ENCODE data around the gene KCNJ5.

KCNJ5 gene

DNA sequence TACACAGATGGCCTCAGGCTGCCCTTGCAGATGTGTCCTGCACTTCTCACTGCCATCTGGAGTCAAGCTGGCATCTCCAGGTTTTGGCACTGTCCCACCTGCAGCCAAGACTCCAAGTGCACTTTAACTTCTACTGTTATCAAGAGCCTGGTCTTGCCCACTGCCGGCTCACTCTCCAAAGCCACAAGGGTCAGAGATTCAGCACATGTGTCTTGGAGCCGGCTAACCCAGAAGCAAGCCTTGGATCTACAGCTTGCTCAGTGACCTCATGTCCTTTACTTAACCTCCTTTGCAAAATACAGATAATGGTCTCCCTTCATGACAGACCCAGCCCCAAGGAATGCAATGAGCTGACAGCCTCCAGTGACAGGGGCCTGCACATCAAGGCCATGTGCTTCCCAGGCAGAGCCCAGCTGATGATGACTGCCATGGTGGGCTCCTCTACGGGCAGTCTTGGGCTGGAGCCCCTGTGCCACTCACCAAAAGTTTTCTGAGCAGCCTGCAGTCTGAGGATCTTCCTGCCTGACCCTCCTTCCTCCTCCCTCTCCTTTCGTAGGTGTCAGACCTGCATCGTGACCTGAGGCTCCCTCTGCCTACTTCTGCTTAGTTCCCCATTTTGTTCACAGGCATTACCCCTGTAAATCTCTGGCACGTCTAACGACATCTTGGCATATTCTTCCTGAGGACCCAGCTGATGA lies 42.5 kb downstream of the KCNJ5 start:
- no peak for DNase-seq (ENCODE audit: low read depth)

DNA sequence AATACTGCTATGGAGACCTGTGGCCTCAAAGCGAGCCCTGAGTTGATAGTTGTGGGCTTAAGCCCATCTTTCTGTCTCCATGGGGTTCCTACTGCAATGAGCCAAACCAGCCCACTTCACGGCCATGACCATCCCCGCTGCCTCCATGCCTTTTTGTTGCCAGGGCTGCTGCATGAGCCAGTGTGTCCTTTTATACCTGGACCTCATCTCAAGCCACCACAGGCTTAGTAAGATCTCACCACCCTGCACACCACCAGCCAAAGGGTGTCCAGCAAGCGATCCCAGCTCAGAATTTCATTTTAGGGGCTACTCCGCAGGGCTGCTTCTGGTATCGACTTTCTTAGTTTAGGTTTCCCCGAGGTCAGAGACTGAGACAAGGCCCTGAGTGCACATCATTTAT lies 43.2 kb downstream of the KCNJ5 start:
- no peak for DNase-seq (ENCODE audit: low read depth)

DNA sequence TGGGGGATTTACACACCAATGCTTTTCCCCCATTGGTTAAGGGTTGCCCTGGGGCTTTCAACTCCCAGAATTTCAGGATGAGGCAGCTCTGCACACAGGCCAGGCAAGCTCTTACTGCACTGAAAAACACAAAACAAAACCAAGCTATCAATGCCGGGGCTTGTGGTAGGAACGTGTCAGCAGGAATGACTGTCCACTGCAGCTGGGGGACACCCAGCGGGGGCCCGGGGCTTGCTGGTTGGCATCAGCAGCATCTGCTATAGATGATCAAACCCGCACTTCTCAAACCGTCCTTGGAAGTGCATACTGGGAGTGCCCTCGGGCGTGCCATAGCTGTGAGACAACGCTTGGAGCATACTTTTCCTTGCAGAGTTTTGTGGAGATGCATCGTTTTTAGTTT lies 43.8 kb downstream of the KCNJ5 start:
- DNase-seq (ENCODE audit: low read depth), result no peak

DNA sequence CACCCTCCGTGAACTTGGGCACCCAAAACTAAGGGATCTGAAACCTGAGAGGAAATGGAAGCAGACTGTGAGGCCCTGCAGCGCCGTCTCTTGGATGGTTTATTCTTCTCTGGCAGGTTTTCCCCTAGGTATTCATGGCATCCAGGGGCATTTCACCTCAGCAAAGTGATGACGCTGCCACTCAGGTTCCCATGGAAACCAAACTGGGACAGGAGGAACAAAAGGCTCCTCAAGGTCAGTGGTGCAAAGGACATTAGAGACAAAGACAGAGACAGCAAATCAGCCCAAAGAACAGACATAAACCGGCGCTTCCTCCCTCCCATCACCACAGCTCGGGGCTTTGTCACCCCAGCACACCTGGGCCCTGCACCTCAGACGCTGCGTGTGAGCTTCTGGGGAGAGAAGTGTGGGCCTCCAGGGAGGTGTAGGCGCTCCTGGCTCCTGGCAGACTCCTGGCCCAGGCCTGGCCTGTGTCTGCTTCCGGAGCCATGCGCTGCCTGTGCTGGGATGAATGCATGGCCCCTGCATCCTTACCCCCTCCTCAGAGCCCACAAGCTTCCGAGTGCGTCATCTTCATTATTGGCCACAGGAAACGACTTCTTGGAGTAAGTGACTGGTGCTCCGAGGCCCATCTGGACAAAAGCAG lies 45.6 kb downstream of the KCNJ5 start:
- no peak for DNase-seq (ENCODE audit: low read depth)

DNA sequence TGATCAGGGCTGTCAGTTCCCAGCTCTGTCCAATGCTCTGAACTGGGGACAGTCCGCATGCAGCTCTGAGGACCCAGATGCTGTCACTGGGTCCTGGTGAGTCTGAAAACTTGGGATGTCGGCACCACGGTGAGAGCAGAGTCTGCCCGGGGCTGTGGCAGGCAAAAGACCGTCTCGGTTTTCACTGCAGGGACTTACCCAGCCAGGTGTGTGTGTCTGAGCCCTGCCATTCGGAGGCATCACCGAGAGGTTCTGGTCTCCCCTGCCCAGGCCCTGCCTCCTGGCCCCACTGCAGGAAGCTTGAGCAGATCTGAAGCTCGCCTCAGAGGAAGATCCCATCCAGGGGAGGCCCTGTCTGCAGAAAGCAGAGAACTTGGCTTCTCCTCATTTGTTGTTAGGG lies 46.3 kb downstream of the KCNJ5 start:
- no peak for DNase-seq (ENCODE audit: low read depth)

DNA sequence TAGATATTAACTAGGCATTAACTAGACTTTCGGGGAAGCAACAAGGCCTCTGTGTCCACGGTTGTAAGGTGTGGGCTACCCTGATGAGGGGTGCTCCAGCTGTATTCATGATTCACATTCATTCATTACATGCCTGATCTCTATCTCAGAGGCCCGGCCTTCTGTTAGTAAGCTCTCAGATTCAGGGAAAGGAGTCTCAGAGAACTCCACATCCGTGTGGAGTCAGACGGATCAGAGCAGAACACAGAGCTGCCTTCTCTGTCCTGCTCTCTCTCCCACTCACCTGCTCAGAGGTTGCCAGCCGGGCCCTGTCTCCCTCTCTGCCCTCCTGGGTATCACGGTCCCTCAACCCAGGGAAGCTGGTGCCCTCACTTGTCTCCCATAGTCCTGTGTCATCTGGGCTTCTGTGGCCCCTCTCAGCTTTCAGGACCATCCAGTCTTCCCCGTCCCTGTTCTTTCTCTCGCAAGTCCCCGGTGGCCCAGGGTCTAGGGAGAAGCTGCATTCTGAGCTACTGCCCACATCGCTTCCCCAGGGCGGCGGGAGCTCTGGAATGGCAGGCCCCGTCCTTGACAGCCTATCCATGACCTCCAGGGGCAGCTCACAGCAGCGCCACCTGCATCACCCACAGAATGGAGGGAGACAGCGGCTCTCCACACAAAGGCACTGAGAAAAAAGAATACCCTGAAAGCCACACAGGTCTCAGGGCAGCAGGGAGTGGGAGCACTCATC lies 47.2 kb downstream of the KCNJ5 start:
- DNase-seq (ENCODE audit: low read depth), result no peak

DNA sequence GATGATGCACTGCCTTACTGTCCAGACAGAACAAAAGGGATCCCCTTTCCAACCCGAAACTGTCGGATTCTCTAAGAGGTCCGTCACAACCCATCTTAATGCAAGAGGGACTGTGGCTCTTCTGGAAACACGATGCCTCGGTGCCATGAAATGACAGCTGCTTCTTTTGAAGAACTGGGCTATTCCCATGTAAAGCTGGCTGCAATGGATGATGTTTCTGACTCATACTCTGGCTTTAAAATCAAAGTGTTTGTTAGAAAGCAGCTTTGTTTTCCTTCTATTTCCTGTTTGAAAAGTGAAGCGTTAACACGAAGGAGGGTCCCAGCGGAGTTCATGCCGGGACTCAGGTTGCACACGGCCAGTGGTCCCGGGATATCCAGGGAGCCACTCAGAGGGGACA lies 48.4 kb downstream of the KCNJ5 start:
- no peak for DNase-seq (ENCODE audit: low read depth)

DNA sequence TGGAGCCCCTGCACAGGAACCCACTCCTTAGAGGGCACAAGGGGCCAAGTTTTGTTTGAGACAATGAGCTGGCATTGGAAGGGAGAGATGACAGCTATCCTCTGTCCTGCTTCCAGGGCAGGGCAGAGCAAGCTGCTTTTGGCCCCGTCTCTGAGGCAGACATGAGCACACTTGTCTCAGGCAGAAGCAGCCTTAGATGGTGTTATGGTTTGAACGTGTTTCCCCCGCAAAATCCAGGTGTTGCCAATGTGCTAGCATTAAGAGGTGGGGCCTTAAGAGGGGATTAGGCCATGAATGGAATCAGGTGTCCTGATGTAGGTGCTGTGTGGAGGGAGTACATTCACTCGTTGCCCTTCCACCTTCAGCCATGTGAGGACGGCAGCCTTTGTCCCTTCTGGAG lies 49.0 kb downstream of the KCNJ5 start:
- no peak for DNase-seq (ENCODE audit: low read depth)

DNA sequence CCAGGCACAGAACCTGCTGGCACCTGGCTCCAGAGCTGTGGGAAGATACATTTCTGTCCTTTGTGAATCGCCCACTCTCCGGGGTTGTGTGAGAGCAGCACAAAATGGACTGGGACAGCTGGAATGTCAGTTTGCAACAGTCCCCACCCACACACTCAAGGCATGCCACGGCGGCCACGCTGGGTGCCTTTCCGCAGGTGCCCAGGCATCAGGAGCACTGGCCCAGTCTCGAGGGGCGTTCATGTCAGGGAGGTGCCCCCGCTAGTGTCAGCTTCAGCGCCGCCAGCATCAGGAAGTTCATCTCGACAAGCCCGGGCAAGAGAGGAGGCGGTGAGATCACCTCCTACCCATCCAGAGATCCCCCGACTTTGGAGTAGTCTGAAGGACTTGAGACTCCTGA lies 49.4 kb downstream of the KCNJ5 start:
- no peak for DNase-seq (ENCODE audit: low read depth)

DNA sequence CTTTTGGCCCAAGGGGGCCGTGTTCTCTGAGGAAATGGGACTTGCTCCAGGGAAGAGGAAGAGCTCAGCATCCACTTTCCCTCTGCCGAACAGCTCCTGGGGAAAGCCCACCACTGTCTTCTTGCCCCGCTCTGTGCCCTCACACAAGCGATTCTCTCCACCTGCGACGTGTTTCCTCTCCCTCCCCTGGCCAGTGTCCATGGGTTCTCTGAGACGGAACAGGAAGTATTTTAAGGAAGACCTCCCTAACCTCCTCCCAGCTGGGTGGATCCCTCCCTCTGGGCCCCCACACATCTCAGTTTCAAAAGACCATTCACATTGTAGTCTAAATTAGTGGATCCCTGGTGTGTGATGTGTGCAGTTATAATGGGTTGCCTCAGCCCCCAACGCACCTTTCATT lies 50.0 kb downstream of the KCNJ5 start:
- no peak for DNase-seq (ENCODE audit: low read depth)

DNA sequence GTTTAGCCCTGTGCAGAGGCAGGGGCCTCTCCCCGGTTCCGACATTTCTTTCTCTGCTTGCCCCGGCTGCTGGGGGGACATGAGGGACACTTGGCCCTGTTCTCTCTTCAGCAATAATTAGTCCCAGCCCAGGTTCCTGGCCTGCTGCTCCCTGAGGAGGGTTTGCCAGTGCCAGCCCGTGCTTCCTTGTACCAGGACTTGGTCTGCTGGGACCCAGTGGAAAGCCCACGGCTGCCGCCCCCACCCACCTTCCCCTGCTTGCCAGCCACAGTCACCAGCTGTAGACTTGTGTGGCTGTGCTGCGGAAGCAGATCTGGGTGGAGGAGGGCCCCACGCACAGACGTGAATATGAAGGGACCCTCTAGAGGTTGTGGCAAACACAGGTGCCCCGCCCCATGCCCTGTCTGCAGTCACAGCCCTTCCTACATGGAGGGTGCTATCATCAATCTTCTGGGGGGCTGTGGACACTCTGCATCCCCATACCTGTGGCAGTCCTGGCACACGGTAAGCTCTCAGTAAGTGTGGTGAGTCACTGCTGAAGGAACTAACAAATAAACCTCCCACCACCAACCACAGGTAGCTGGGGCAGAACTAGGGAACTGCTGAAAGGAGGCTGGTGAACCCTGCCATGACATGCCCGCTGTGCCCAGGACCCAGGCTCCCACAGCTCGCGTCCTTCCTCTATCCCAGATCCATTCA lies 50.6 kb downstream of the KCNJ5 start:
- DNase-seq (ENCODE audit: low read depth), result no peak

DNA sequence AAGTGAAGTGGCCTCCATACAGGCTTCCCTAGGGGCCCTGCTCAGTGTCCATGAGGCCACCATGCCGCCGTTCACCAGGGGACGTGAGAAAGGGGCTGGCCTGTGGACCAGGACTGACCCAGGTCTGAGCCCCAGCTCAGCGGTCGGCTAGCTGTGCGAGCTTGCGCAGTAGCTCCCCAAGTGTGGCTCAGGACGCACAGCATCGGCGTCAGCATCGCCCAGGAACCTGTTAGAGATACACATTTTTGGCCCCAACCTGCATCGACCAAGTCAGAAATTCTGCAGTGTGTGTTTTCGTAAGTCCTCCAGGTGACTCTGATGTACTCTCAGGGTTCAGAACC lies 51.1 kb downstream of the KCNJ5 start:
- DNase-seq (ENCODE audit: low read depth), result no peak

DNA sequence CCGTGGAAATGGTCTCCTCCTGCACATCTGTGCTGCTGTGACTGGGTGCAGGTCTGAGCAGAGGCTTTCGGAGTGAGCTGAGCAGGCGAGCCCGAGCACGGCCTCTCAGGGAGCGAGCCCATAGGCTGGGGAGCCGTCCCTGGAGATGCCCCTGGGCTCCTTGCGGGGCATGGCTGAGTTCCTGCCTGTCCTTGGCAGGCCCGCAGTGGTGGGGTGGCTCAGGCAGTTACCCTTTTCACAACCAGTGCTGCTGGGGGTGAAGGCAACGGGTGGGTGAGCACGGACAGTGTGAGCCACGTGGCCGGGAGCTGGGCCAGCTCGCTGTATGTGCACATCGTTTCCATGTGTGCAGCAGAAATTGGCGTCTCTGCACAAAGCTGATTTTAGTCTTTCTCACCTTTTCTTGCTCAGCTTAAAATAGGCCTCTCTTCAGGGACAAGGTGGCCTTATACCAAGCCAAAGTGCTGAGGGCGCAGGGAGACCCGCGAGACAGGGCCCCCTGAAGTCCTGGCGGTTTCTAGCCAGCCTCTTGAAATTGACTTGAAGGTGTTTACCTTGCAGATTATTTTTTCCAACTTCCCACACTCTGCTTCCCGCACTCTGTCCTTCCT lies 51.8 kb downstream of the KCNJ5 start, which contains the start of gene TP53AIP1:
TP53AIP1 (minus strand) TSS at position 55 of the 611 bp plus-strand sequence. CDS start 5,053 bp downstream, outside the sequence.
- DNase-seq (ENCODE audit: low read depth), result no peak

DNA sequence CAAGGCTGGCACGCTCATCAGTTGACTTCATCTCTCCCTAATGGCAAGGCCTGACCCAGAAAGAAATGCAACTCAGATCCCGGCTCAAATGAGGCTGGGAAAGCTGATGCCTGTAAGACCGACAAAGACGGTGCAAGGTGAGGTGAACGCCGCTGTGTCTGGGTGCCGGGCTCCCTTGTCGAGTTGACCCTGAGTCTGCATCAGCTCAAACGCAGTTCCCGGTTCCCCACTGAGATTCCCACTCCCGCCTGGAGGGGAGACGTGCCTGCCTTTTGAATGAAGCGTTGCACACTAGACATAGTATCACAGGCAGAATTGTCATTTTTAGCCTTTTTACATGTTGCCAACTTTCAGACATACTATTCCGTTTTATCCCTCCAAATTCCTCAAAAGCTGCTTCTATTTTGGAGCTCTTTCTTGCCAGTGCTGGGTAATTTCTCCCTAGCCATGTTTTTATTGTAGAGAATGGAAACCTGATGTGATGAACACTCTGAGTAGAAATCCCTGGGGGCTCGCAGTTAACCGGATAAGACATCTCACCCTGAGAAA lies 52.3 kb downstream of the KCNJ5 start:
- no peak for DNase-seq (ENCODE audit: low read depth)

DNA sequence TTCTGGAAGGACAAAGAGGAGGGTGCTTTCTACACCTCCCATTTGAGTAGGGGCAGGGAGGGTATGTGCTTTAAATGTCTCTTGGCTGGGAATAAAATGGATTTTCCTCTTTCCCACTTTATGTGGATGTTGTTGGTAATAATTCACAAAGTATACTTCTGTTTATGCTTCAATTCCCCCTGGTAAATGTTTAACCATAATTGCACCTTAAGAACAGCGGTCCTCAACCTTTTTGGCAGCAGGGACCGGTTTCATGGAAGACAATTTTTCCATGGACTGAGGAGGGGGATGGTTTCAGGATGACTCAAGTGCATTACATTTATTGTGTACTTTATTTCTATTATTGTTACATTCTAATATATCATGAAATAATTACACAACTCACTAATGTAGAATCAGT lies 55.5 kb downstream of the KCNJ5 start:
- DNase-seq (ENCODE audit: low read depth), result no peak

DNA sequence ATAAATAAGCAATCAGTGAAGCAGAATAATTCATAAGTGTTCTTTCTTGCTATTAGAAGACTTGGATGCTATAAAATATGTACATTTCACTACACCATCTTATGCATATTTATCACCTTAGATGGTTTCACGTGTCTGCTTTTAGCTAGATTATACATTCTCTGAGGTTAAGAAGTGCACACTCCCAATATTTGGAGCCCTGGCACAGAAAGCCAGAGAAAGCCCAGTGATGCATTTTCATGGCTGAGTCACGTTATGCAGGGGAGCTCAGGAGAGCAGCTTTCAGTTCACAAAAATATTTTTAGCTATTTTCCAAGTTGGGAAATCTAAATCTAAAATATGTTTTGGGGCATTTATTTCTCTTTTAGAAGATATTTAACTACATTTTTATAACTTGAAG lies 56.6 kb downstream of the KCNJ5 start:
- no peak for DNase-seq (ENCODE audit: low read depth)

DNA sequence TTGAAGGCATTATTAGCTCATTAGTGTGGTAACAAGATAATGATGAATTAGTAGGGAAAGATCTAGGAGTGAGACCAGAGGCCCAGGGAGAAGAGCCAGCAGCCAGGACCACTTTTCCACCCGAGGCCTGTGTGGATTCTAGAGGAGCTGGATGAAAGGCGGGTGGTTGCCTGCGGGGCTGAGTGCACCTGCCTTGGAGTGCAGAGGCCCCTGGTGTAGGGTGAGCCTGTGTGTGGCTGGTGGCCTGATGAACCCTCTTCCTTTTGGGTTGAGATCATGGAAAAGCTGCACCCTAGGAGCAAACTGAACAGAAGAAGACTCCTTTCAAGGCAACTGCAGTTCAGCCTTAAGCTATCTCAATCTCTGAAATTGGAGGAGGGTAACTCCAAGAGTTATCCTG lies 57.4 kb downstream of the KCNJ5 start:
- no peak for DNase-seq (ENCODE audit: low read depth)

DNA sequence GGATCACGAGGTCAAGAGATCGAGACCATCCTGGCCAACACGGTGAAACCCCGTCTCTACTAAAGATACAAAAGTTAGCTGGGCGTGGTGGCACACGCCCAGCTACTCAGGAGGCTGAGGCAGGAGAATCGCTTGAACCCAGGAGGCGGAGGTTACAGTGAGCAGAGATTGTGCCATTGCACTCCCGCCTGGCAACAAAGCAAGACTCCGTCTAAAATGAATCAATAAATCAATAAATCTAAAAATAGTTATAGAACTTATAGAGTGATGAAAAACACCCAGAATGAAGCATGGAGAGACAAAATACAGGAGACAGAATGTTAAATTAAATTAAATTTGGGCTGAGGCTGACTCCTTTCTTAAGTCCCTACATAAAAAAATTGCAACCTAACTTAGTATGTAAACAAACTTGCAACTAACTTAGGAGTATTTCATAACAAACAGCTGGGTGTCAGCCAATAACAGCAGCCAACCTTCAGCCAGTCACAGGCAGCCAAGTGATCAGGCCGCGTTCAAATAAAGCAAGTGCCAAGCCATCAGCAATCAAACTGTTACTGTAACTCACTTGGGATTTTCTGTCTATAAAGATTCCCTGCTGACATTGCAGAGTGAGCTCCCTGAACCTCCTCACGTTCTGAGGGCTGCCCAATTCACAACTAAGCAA lies 58.8 kb downstream of the KCNJ5 start:
- no peak for DNase-seq (ENCODE audit: low read depth)

DNA sequence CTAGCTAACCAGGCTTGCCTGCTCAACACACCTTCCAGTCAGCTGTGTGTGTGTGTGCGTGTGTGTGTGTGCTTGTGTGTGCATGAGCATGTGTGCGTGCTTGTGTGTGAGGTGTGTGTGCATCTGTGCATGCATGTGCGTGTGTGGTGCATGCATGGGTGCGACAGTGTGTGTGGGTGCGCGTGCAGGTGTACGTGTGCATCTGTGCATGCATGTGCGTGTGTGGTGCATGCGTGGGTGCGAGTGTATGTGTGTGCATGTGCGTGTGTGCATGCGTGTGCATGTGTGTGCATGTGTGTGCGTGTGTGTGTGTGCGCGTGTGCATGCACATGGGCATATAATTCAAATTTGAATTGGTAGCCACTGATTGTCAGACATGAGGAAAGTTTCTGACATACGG lies 62.0 kb downstream of the KCNJ5 start:
- DNase-seq (ENCODE audit: low read depth), result no peak

DNA sequence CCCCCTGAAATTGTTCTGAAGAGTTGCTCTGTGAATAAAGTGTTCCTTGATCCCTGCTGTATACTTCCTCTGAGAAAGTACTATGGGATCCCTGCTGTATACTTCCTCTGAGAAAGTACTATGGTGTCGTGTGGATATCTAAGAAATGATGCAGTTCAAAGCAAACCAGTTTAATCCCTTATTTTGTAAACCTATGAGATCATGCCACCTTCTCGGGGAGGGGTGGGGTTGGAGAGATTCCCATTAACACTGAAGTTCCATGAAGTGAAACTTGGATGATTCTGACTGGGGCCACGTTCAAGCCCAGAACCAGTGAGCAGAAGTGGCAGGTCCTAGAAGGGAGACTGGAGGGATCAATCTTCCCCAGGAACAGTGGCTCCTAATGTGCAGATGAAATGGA lies 64.5 kb downstream of the KCNJ5 start:
- DNase-seq (ENCODE audit: low read depth), result no peak

DNA sequence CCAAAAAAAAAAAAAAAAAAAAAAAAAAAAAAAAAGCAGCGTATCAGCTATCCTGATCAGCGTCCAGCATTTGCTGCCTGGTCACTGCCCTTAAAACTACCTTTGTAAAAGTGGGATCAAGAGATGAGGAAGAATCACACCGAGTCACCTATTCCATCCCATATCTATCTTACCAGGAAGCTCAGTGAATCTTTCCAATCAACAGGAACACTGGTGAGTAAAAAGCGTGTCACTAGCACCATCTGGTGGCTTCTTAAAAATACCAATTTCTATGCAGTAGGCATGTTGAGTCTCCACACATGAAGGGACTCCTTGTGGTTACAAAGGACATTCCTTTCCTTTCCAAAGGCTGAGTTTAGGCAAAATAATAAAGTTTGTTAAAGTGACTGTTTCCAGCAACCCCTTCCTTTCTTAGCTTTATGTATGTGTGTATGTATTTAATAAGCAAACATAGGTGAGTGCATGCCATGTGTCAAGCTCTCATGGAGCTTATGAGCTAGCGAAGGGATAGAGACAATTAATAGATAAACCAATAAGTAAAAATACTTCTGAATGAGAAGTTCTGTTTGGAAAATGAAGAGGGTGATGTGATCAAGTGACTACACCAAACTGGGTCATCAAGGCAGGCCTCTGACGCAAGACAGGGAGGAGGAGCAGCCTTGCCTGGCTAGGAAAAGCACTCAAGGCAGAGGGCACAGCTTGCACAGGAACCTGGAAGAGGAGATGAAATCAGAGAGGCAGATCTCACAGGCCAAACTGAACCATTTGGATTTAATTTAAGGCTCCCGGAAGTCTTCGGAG lies 65.4 kb downstream of the KCNJ5 start:
- DNase-seq (ENCODE audit: low read depth), result no peak
